HepG2 (cell line): ENCODE data around the gene SPINDOC. TPM values are rescaled to one million over a fixed set of nuclear protein-coding genes. Genes with fewer than 3 reads are reported as not detected.

ENCODE experiments used
- ATAC-seq: fragments of 200-7000 bp; cut with Tn5 transposase; 3 replicates; pipeline ENCODE4 v1.9.1; 2020; ENCODE audit warnings: mild to moderate bottlenecking, moderate library complexity
- BruUV-seq: library from RNA; stranded (reverse); fragments of 400-500 nt; replicated peaks from 2 replicates; lab custom pipeline; 2021; lab: Mats Ljungman, UMichigan
- CTCF ChIA-PET: fragments of 300-600 bp; formaldehyde crosslinking; extraction: SDS; loops from one replicate; lab custom pipeline; 2021; ENCODE audit warnings: low total read pairs, inconsistent platforms, low intra/inter-chr PET ratio; lab: Yijun Ruan, JAX
- POLR2A ChIA-PET: fragments of 350-600 bp; sonication (Branson Sonifier 250); formaldehyde crosslinking; loops from one replicate; lab custom pipeline; 2020; ENCODE audit warnings: antibody characterized with exemption, inconsistent platforms; lab: Yijun Ruan, JAX
- DNase-seq: peaks from one replicate; pipeline ENCODE4 v3.0.0-alpha.2; 2015; ENCODE audit warnings: low spot score
- FAIRE-seq: peaks from 3 replicates; lab custom pipeline; 2011; peaks lifted over from hg19 to GRCh38; lab: Jason Lieb, UNC
- H2AFZ ChIP-seq: one replicate; pipeline ENCODE4 v1.6.1; 2011; ENCODE audit warnings: low read length, inconsistent platforms
- H3K27ac ChIP-seq: fragments of 300-600 bp; 3 replicates; pipeline ENCODE4 v1.8.0; 2011; ENCODE audit warnings: mixed run types, mild to moderate bottlenecking, mixed read lengths, low read length, inconsistent platforms; ENCODE audit not compliant: insufficient read depth; ENCODE audit errors: extremely low read length
- H3K27me3 ChIP-seq, 2 experiments: fragments of 200-600 bp in 1 of 2; 2 replicates in 1 of 2; 3 replicates in 1 of 2; pipeline versions ENCODE4 v1.6.0 to v1.8.0; 2011; ENCODE audit warnings: low read length in 2 of 2, mild to moderate bottlenecking in 2 of 2, moderate library complexity in 2 of 2, inconsistent platforms in 1 of 2; ENCODE audit not compliant: insufficient read depth in 2 of 2, control insufficient read depth in 1 of 2
- H3K36me3 ChIP-seq, 2 experiments: fragments of 200-600 bp in 1 of 2; replicated peaks in 1 of 2; 2 replicates in 1 of 2; 3 replicates in 1 of 2; pipeline versions ENCODE4 v1.5.1 to v1.8.0; 2011; ENCODE audit warnings: low read length in 2 of 2, inconsistent platforms in 1 of 2; ENCODE audit not compliant: insufficient read depth in 2 of 2, control insufficient read depth in 1 of 2
- H3K4me1 ChIP-seq: 2 replicates; pipeline ENCODE4 v1.5.1; 2012; ENCODE audit warnings: low read length, inconsistent platforms; ENCODE audit not compliant: insufficient read depth
- H3K4me2 ChIP-seq: 2 replicates; pipeline ENCODE4 v1.6.0; 2011; ENCODE audit warnings: low read depth, low read length, inconsistent platforms
- H3K4me3 ChIP-seq, 3 experiments: fragments of 200-600 bp in 1 of 3; sonication (generic), shearing (Covaris generic) in 1 of 3; replicated peaks in 1 of 3; 2 replicates each; pipeline ENCODE4 v1.5.1; 2011 to 2016; ENCODE audit warnings: low read length in 3 of 3, inconsistent platforms in 2 of 3, low read depth in 2 of 3, mild to moderate bottlenecking in 2 of 3, control low read depth in 1 of 3, mixed read lengths in 1 of 3; ENCODE audit not compliant: insufficient read depth in 1 of 3
- H3K79me2 ChIP-seq: one replicate; pipeline ENCODE4 v1.6.1; 2011; ENCODE audit warnings: low read length, inconsistent platforms; ENCODE audit not compliant: insufficient read depth
- H3K9ac ChIP-seq: 2 replicates; pipeline ENCODE4 v1.6.0; 2011; ENCODE audit warnings: mild to moderate bottlenecking, low read depth, low read length, inconsistent platforms; ENCODE audit not compliant: insufficient read depth
- H3K9me3 ChIP-seq: 2 replicates; pipeline ENCODE4 v1.5.1; 2012; ENCODE audit warnings: mild to moderate bottlenecking, low read length
- H4K20me1 ChIP-seq: 2 replicates; pipeline ENCODE4 v1.6.0; 2011; ENCODE audit warnings: inconsistent platforms, mild to moderate bottlenecking, low read length, moderate library complexity; ENCODE audit not compliant: insufficient read depth
- ASH2L ChIP-seq: fragments of 300-600, 200-600 bp; sonication (generic); IDR thresholded peaks from 2 replicates; pipeline ENCODE4 v1.7.0; 2017; ENCODE audit warnings: low read depth, mild to moderate bottlenecking, moderate library complexity, mixed read lengths, low read length; ENCODE audit not compliant: insufficient read length
- CTCF ChIP-seq: sonication (generic); formaldehyde crosslinking; IDR thresholded peaks from 2 replicates; pipeline ENCODE4 v1.5.0; 2020; ENCODE audit warnings: mild to moderate bottlenecking, missing genetic modification reagents, moderate library complexity
- HIVEP1 ChIP-seq: sonication (generic); formaldehyde crosslinking; IDR thresholded peaks from 2 replicates; pipeline ENCODE4 v1.4.0; 2020; ENCODE audit warnings: mild to moderate bottlenecking, missing genetic modification reagents
- IRF2 ChIP-seq: IDR thresholded peaks from 2 replicates; pipeline ENCODE4 v1.6.1; 2018; ENCODE audit warnings: missing genetic modification reagents, missing compliant biosample characterization
- IRX3 ChIP-seq: sonication (generic); formaldehyde crosslinking; IDR thresholded peaks from 2 replicates; pipeline ENCODE4 v1.8.1; 2023; ENCODE audit warnings: mild to moderate bottlenecking, low read depth, missing genetic modification reagents, borderline replicate concordance
- KLF9 ChIP-seq: IDR thresholded peaks from 2 replicates; pipeline ENCODE4 v1.6.1; 2016; ENCODE audit warnings: low read depth
- MAFG ChIP-seq: sonication (generic); formaldehyde crosslinking; IDR thresholded peaks from 2 replicates; pipeline ENCODE4 v1.5.1; 2020; ENCODE audit warnings: mild to moderate bottlenecking, missing genetic modification reagents
- RBM39 ChIP-seq: fragments of 200-400 bp; formaldehyde crosslinking; IDR thresholded peaks from one replicate; pipeline ENCODE4 v1.6.1; 2018; ENCODE audit warnings: antibody characterized with exemption, mild to moderate bottlenecking, low read depth, low read length; ENCODE audit not compliant: poor library complexity, severe bottlenecking
- SCMH1 ChIP-seq: sonication (generic); formaldehyde crosslinking; IDR thresholded peaks from 2 replicates; pipeline ENCODE4 v1.9.0; 2021; ENCODE audit warnings: missing genetic modification reagents, mild to moderate bottlenecking, borderline replicate concordance
- SMAD3 ChIP-seq: sonication (generic); formaldehyde crosslinking; IDR thresholded peaks from 2 replicates; pipeline ENCODE4 v1.4.0; 2020; ENCODE audit warnings: missing genetic modification reagents
- SNAPC2 ChIP-seq: sonication (generic); formaldehyde crosslinking; IDR thresholded peaks from 2 replicates; pipeline ENCODE4 v1.8.1; 2022; ENCODE audit warnings: mild to moderate bottlenecking, missing genetic modification reagents
- TARDBP ChIP-seq: sonication (generic); formaldehyde crosslinking; IDR thresholded peaks from 2 replicates; pipeline ENCODE4 v1.8.0; 2022; ENCODE audit warnings: mild to moderate bottlenecking, missing genetic modification reagents
- TP53 ChIP-seq: sonication (generic); formaldehyde crosslinking; conservative IDR thresholded peaks from 2 replicates; pipeline ENCODE4 v1.4.0; 2020; ENCODE audit warnings: missing genetic modification reagents
- ZNF225 ChIP-seq: sonication (generic); formaldehyde crosslinking; IDR thresholded peaks from 2 replicates; pipeline ENCODE4 v1.4.0; 2020; ENCODE audit warnings: mild to moderate bottlenecking, missing genetic modification reagents
- ZNF275 ChIP-seq: sonication (generic); formaldehyde crosslinking; IDR thresholded peaks from 2 replicates; pipeline ENCODE4 v1.8.0; 2022; ENCODE audit warnings: missing genetic modification reagents, mild to moderate bottlenecking, inconsistent platforms, borderline replicate concordance
- ZNF337 ChIP-seq: sonication (generic); formaldehyde crosslinking; IDR thresholded peaks from 2 replicates; pipeline ENCODE4 v1.5.1; 2020; ENCODE audit warnings: missing genetic modification reagents, low read depth, mild to moderate bottlenecking, borderline replicate concordance
- ZNF562 ChIP-seq: sonication (generic); formaldehyde crosslinking; IDR thresholded peaks from 2 replicates; pipeline ENCODE4 v1.8.0; 2022; ENCODE audit warnings: missing genetic modification reagents, borderline replicate concordance
- ZNF569 ChIP-seq: sonication (generic); formaldehyde crosslinking; IDR thresholded peaks from 2 replicates; pipeline ENCODE4 v1.5.0; 2020; ENCODE audit warnings: mild to moderate bottlenecking, missing genetic modification reagents, moderate library complexity, borderline replicate concordance
- WGBS: methylation state at CpG from one replicate; pipeline ENCODE4 v1.1.6; 2017; ENCODE audit warnings: low lambda C conversion rate; 5-methylcytosine and 5-hydroxymethylcytosine counted together
- in situ Hi-C: cut with HindIII; loops from 2 replicates; pipeline ENCODE4 v1.10.0; 2017; ENCODE audit warnings: low pct_unique_long_range_greater_than_20kb; ENCODE audit not compliant: extremely low pct_ligation_motif_present
- intact Hi-C: fragments of 100-400 bp; cut with micrococcal nuclease; formaldehyde crosslinking; loops from one replicate; pipeline ENCODE4 v1.10.0; 2022; ENCODE audit not compliant: unreplicated experiment
- polyA plus RNA-seq, 8 experiments: library from polyadenylated mRNA; depleted of rRNA in 3 of 8; stranded (reverse) in 7 of 8; unstranded in 1 of 8; fragments of >200 nt; fragmentation: Illumina TruSeq in 4 of 8; extraction: Trizol in 4 of 8; gene quantifications; 2 replicates each; pipeline versions ENCODE4 v1.2.1 to v1.2.3, GENCODE V29; 2011 to 2016; ENCODE audit warnings: low read depth in 4 of 8, missing spikeins in 1 of 8, mixed read lengths in 1 of 8; ENCODE audit not compliant: insufficient read depth in 1 of 8
- total RNA-seq, 5 experiments: library from RNA; depleted of rRNA; stranded (reverse); fragments of >200 nt; fragmentation: Illumina TruSeq; extraction: Trizol; gene quantifications; 2 replicates each; pipeline ENCODE4 v1.2.3, GENCODE V29; 2016; ENCODE audit warnings: low read depth in 1 of 5

The SPINDOC gene
- total and polyA plus RNA-seq, 2 of the 13 experiments (the other 11 are each of a cell fraction or from before 2014, with no cell fraction given) = 21.4 to 29.9 TPM

DNA sequence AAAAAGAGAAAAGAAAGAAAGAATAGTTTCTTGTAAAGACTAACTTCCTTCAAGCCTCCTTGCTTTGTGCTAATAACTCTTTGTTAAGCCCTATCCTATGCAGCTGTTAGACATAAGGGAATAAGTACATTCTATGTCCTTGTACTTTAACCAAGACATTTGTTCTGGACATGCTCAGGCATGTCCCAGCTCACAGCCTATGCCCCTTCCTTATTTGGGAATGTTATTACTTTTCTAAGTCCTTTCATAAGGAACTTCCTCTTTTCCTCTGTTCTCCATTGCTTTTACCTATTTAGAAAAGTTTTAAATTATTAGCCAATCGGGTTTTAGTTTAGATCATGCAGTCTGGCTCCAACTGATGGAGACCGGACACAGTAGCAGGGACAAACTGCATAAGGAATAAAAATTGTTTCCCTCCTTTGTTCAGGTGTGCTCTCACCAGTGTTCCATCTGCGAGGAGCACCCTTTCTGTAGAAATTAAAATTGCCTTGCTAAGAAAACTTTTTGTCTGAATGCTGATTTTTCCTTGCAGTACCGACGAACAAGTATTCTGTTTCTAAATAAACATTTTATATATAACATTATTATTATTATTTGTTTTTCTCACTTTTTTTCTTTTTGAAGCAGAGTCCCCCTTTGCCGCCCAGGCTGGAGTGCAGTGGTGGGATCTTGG lies 21.6 kb upstream of the SPINDOC start:
- Histone ChIP-seq H3K4me2 (no peak overlapping the region), H4K20me1 (no peaks in the 10 kb centered on the region), H2AFZ (no peak overlapping the region), H3K79me2 (no peaks in the 10 kb centered on the region), H3K27ac (no peak overlapping the region), H3K4me1 (no peaks in the 10 kb centered on the region), H3K9ac (no peak overlapping the region), H3K4me3 (no peak overlapping the region), H3K36me3 (no peaks in the 10 kb centered on the region), H3K9me3 (peaks cover 12% of the 10 kb centered on the region), H3K27me3 (no peaks in the 10 kb centered on the region)
- TF ChIP-seq HIVEP1 = no peak
- TF ChIP-seq CTCF (CRISPR knock-in tag) = no peak
- no peak for TF ChIP-seq SMAD3 (CRISPR knock-in tag)
- TF ChIP-seq ZNF569 (CRISPR knock-in tag) = no peak
- no peak for TF ChIP-seq TARDBP (CRISPR knock-in tag)
- TF ChIP-seq ASH2L = no peak
- no peak for TF ChIP-seq SCMH1 (CRISPR knock-in tag)
- TF ChIP-seq TP53 (CRISPR knock-in tag) = peak; percentile 96
- TF ChIP-seq MAFG = no peak
- TF ChIP-seq ZNF275 (CRISPR knock-in tag) = no peak
- peak; percentile 57; the same call in 1 of the 2 replicates for TF ChIP-seq ZNF562 (CRISPR knock-in tag)
- TF ChIP-seq RBM39 = no peak
- TF ChIP-seq KLF9 = no peak
- no peak for TF ChIP-seq IRX3 (CRISPR knock-in tag)
- TF ChIP-seq ZNF337 (CRISPR knock-in tag) = no peak
- TF ChIP-seq ZNF225 = no peak
- TF ChIP-seq IRF2 (CRISPR knock-in tag) = no peak
- no peak for TF ChIP-seq SNAPC2 (CRISPR knock-in tag)
- no peak for DNase-seq
- POLR2A ChIA-PET = no interaction called here
- CTCF ChIA-PET = no interaction called here
- FAIRE-seq = no peak
- 92% methylated on average over 6 of the region's 6 CpGs for WGBS
- no TSS peak for BruUV-seq
- ATAC-seq = no peak
- intact Hi-C loops = no loop called here
- in situ Hi-C loops = no loop called here
